HepG2 (cell line): ENCODE results near the gene GNAZ. TPM values are rescaled to one million over a fixed set of nuclear protein-coding genes. Genes with fewer than 3 reads are reported as not detected.

Experiments used
- ATAC-seq: fragments of 200-7000 bp; cut with Tn5 transposase; 3 replicates; pipeline ENCODE4 v1.9.1; 2020; ENCODE audit warnings: mild to moderate bottlenecking, moderate library complexity
- BruUV-seq: library from RNA; stranded (reverse); fragments of 400-500 nt; replicated peaks from 2 replicates; lab custom pipeline; 2021; lab: Mats Ljungman, UMichigan
- CTCF ChIA-PET: fragments of 300-600 bp; formaldehyde crosslinking; extraction: SDS; loops from one replicate; lab custom pipeline; 2021; ENCODE audit warnings: low total read pairs, inconsistent platforms, low intra/inter-chr PET ratio; lab: Yijun Ruan, JAX
- POLR2A ChIA-PET: fragments of 350-600 bp; sonication (Branson Sonifier 250); formaldehyde crosslinking; loops from one replicate; lab custom pipeline; 2020; ENCODE audit warnings: antibody characterized with exemption, inconsistent platforms; lab: Yijun Ruan, JAX
- DNase-seq: peaks from one replicate; pipeline ENCODE4 v3.0.0-alpha.2; 2015; ENCODE audit warnings: low spot score
- FAIRE-seq: peaks from 3 replicates; lab custom pipeline; 2011; peaks lifted over from hg19 to GRCh38; lab: Jason Lieb, UNC
- H2AFZ ChIP-seq: one replicate; pipeline ENCODE4 v1.6.1; 2011; ENCODE audit warnings: low read length, inconsistent platforms
- H3K27ac ChIP-seq: fragments of 300-600 bp; 3 replicates; pipeline ENCODE4 v1.8.0; 2011; ENCODE audit warnings: mixed run types, mild to moderate bottlenecking, mixed read lengths, low read length, inconsistent platforms; ENCODE audit not compliant: insufficient read depth; ENCODE audit errors: extremely low read length
- H3K27me3 ChIP-seq, 2 experiments: fragments of 200-600 bp in 1 of 2; 2 replicates in 1 of 2; 3 replicates in 1 of 2; pipeline versions ENCODE4 v1.6.0 to v1.8.0; 2011; ENCODE audit warnings: low read length in 2 of 2, mild to moderate bottlenecking in 2 of 2, moderate library complexity in 2 of 2, inconsistent platforms in 1 of 2; ENCODE audit not compliant: insufficient read depth in 2 of 2, control insufficient read depth in 1 of 2
- H3K36me3 ChIP-seq, 2 experiments: fragments of 200-600 bp in 1 of 2; replicated peaks in 1 of 2; 2 replicates in 1 of 2; 3 replicates in 1 of 2; pipeline versions ENCODE4 v1.5.1 to v1.8.0; 2011; ENCODE audit warnings: low read length in 2 of 2, inconsistent platforms in 1 of 2; ENCODE audit not compliant: insufficient read depth in 2 of 2, control insufficient read depth in 1 of 2
- H3K4me1 ChIP-seq: 2 replicates; pipeline ENCODE4 v1.5.1; 2012; ENCODE audit warnings: low read length, inconsistent platforms; ENCODE audit not compliant: insufficient read depth
- H3K4me2 ChIP-seq: 2 replicates; pipeline ENCODE4 v1.6.0; 2011; ENCODE audit warnings: low read depth, low read length, inconsistent platforms
- H3K4me3 ChIP-seq, 3 experiments: fragments of 200-600 bp in 1 of 3; sonication (generic), shearing (Covaris generic) in 1 of 3; replicated peaks in 1 of 3; 2 replicates each; pipeline ENCODE4 v1.5.1; 2011 to 2016; ENCODE audit warnings: low read length in 3 of 3, inconsistent platforms in 2 of 3, low read depth in 2 of 3, mild to moderate bottlenecking in 2 of 3, control low read depth in 1 of 3, mixed read lengths in 1 of 3; ENCODE audit not compliant: insufficient read depth in 1 of 3
- H3K79me2 ChIP-seq: one replicate; pipeline ENCODE4 v1.6.1; 2011; ENCODE audit warnings: low read length, inconsistent platforms; ENCODE audit not compliant: insufficient read depth
- H3K9ac ChIP-seq: 2 replicates; pipeline ENCODE4 v1.6.0; 2011; ENCODE audit warnings: mild to moderate bottlenecking, low read depth, low read length, inconsistent platforms; ENCODE audit not compliant: insufficient read depth
- H3K9me3 ChIP-seq: 2 replicates; pipeline ENCODE4 v1.5.1; 2012; ENCODE audit warnings: mild to moderate bottlenecking, low read length
- H4K20me1 ChIP-seq: 2 replicates; pipeline ENCODE4 v1.6.0; 2011; ENCODE audit warnings: inconsistent platforms, mild to moderate bottlenecking, low read length, moderate library complexity; ENCODE audit not compliant: insufficient read depth
- DPF2 ChIP-seq: sonication (generic); formaldehyde crosslinking; IDR thresholded peaks from 2 replicates; pipeline ENCODE4 v1.4.0; 2020; ENCODE audit warnings: mild to moderate bottlenecking, low read depth, missing genetic modification reagents, borderline replicate concordance
- MEIS1 ChIP-seq: sonication (generic); formaldehyde crosslinking; IDR thresholded peaks from 2 replicates; pipeline ENCODE4 v1.9.0; 2021; ENCODE audit warnings: mild to moderate bottlenecking, missing genetic modification reagents, moderate library complexity, borderline replicate concordance
- MIER2 ChIP-seq: IDR thresholded peaks from 2 replicates; pipeline ENCODE4 v1.6.1; 2016; ENCODE audit warnings: missing biosample characterization, missing genetic modification reagents
- SALL1 ChIP-seq: sonication (generic); formaldehyde crosslinking; IDR thresholded peaks from 2 replicates; pipeline ENCODE4 v1.8.0; 2022; ENCODE audit warnings: mild to moderate bottlenecking, missing genetic modification reagents
- U2AF1 ChIP-seq: fragments of 200-400 bp; formaldehyde crosslinking; optimal IDR thresholded peaks from 2 replicates; pipeline ENCODE3; 2017; ENCODE audit warnings: mild to moderate bottlenecking, low read depth, low read length
- ZNF24 ChIP-seq: fragments of 450-650 bp; IDR thresholded peaks from 2 replicates; pipeline ENCODE4 v1.6.1; 2017; ENCODE audit warnings: antibody characterized with exemption, mild to moderate bottlenecking
- ZNF552 ChIP-seq: sonication (generic); formaldehyde crosslinking; IDR thresholded peaks from 2 replicates; pipeline ENCODE4 v1.9.0; 2022; ENCODE audit warnings: missing genetic modification reagents, mild to moderate bottlenecking, borderline replicate concordance
- WGBS: methylation state at CpG from one replicate; pipeline ENCODE4 v1.1.6; 2017; ENCODE audit warnings: low lambda C conversion rate; 5-methylcytosine and 5-hydroxymethylcytosine counted together
- in situ Hi-C: cut with HindIII; loops from 2 replicates; pipeline ENCODE4 v1.10.0; 2017; ENCODE audit warnings: low pct_unique_long_range_greater_than_20kb; ENCODE audit not compliant: extremely low pct_ligation_motif_present
- intact Hi-C: fragments of 100-400 bp; cut with micrococcal nuclease; formaldehyde crosslinking; loops from one replicate; pipeline ENCODE4 v1.10.0; 2022; ENCODE audit not compliant: unreplicated experiment
- polyA plus RNA-seq, 8 experiments: library from polyadenylated mRNA; depleted of rRNA in 3 of 8; stranded (reverse) in 7 of 8; unstranded in 1 of 8; fragments of >200 nt; fragmentation: Illumina TruSeq in 4 of 8; extraction: Trizol in 4 of 8; gene quantifications; 2 replicates each; pipeline versions ENCODE4 v1.2.1 to v1.2.3, GENCODE V29; 2011 to 2016; ENCODE audit warnings: low read depth in 4 of 8, missing spikeins in 1 of 8, mixed read lengths in 1 of 8; ENCODE audit not compliant: insufficient read depth in 1 of 8
- total RNA-seq, 5 experiments: library from RNA; depleted of rRNA; stranded (reverse); fragments of >200 nt; fragmentation: Illumina TruSeq; extraction: Trizol; gene quantifications; 2 replicates each; pipeline ENCODE4 v1.2.3, GENCODE V29; 2016; ENCODE audit warnings: low read depth in 1 of 5
- TF ChIP-seq, protein P1 (sequence below), 2 experiments: IDR thresholded peaks; 2 replicates each; pipeline ENCODE4 v1.6.1; 2011 to 2012; ENCODE audit warnings: low read length in 2 of 2, borderline replicate concordance in 1 of 2, low read depth in 1 of 2, mild to moderate bottlenecking in 1 of 2, moderate library complexity in 1 of 2
- TF ChIP-seq, protein P2 (sequence below): sonication (generic); formaldehyde crosslinking; IDR thresholded peaks from 2 replicates; pipeline ENCODE4 v1.5.1; 2020; ENCODE audit warnings: missing genetic modification reagents, mild to moderate bottlenecking, borderline replicate concordance

GNAZ gene
- total and polyA plus RNA-seq, 2 of the 13 experiments (the other 11 are each of a cell fraction or from before 2014, with no cell fraction given): 11.4 to 22.3 TPM

DNA sequence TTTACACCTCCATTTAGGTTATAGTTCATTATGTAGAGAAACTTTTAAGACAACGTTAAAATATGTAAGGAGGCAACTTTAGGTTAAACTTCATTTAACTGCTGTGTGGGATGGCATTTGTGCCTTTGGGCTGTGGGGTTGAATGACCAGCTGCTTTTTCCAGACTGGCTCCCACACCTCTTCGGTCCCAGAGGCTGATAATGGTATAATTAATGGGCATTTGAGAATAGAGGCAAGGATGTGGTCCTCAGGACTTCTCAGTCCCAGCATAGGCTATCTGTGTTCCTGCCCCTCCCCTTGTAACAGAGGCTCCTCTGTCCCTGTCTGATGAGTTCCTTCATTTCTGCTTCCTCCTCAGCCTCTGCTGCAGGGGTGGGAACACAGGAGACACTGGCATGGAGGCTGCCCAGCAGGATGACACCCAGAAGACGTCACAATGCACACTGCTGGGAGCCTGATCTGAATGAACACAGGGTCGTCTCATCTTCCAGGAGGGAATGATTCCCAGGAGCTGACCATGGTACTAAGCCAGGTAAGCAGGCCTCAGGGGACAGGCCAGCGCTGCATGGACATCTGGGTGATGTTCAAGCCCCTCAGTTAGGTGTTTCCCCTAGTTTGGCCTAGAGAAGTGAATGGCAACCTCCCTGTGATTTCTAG, 17.1 kb upstream of the GNAZ start:
- 0% methylated on average over 2 of the region's 5 CpGs for WGBS
- no peak for FAIRE-seq
- DNase-seq: no peak
- TF ChIP-seq ZNF24 (no peak), MEIS1 (CRISPR knock-in tag) (no peak), U2AF1 (no peak), DPF2 (CRISPR knock-in tag) (no peak), ZNF552 (no peak), MIER2 (CRISPR knock-in tag) (peak; percentile 92), SALL1 (peak; percentile 39; the same call in 1 of the 2 replicates)
- TF ChIP-seq, protein P1, sequence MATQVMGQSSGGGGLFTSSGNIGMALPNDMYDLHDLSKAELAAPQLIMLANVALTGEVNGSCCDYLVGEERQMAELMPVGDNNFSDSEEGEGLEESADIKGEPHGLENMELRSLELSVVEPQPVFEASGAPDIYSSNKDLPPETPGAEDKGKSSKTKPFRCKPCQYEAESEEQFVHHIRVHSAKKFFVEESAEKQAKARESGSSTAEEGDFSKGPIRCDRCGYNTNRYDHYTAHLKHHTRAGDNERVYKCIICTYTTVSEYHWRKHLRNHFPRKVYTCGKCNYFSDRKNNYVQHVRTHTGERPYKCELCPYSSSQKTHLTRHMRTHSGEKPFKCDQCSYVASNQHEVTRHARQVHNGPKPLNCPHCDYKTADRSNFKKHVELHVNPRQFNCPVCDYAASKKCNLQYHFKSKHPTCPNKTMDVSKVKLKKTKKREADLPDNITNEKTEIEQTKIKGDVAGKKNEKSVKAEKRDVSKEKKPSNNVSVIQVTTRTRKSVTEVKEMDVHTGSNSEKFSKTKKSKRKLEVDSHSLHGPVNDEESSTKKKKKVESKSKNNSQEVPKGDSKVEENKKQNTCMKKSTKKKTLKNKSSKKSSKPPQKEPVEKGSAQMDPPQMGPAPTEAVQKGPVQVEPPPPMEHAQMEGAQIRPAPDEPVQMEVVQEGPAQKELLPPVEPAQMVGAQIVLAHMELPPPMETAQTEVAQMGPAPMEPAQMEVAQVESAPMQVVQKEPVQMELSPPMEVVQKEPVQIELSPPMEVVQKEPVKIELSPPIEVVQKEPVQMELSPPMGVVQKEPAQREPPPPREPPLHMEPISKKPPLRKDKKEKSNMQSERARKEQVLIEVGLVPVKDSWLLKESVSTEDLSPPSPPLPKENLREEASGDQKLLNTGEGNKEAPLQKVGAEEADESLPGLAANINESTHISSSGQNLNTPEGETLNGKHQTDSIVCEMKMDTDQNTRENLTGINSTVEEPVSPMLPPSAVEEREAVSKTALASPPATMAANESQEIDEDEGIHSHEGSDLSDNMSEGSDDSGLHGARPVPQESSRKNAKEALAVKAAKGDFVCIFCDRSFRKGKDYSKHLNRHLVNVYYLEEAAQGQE (IDR thresholded peaks at IDR 0.05; ENCODE audit: borderline replicate concordance in 1 of 2, low read depth in 1 of 2, low read length in 2 of 2): peak; percentile 78 to 93
- TF ChIP-seq, protein P2, sequence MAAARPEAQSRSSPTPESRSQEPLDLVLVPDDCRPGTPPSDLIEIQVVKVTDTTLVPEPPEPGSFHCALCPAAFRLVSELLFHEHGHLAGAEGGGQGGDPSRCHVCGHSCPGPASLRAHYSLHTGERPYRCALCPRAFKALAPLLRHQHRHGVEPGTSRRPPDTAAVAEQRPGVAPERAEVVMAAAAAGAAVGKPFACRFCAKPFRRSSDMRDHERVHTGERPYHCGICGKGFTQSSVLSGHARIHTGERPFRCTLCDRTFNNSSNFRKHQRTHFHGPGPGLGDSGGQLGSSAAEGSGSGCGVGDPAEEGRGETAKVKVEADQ (CRISPR knock-in tag): no peak
- Histone ChIP-seq H3K9me3 (no peaks in the 10 kb centered on the region), H3K27ac (no peak overlapping the region), H3K4me2 (no peak overlapping the region), H3K9ac (no peak overlapping the region), H3K4me1 (peaks cover 10% of the 10 kb centered on the region), H4K20me1 (no peaks in the 10 kb centered on the region), H3K36me3 (no peaks in the 10 kb centered on the region), H3K79me2 (no peaks in the 10 kb centered on the region), H2AFZ (no peak overlapping the region), H3K4me3 (no peak overlapping the region), H3K27me3 (0 out of 5 replicates have a peak, but pooled peaks cover 1 to 8% of the 10 kb centered on the region in 2 experiments)
- ChIA-PET CTCF (no interaction called here), POLR2A (no interaction called here)
- intact Hi-C loops (no loop called here), in situ Hi-C loops (no loop called here)
- peak; percentile 48; the same call in 2 of the 3 replicates for ATAC-seq
- BruUV-seq: no TSS peak
